DND-41 (cell line): Measurements from ENCODE around the gene PVALEF.

Experiments
- CTCF ChIP-seq: IDR thresholded peaks from 2 replicates; pipeline ENCODE4 v1.5.1; 2012; ENCODE audit warnings: borderline replicate concordance, low read length, moderate library complexity, mild to moderate bottlenecking; ENCODE audit not compliant: poor library complexity, severe bottlenecking; ENCODE audit errors: extremely low read depth
- EZH2 ChIP-seq: IDR thresholded peaks from 3 replicates; pipeline ENCODE4 v1.6.1; 2012; ENCODE audit warnings: borderline replicate concordance, low read depth, mild to moderate bottlenecking, moderate library complexity, low read length, inconsistent platforms; ENCODE audit not compliant: severe bottlenecking

GRCh38 chr17:81164371-81165245 is 699 bp upstream of the PVALEF start:
- TF ChIP-seq CTCF: no peak
- TF ChIP-seq EZH2: no peak
